ENCODE measurements around the gene ROR2.

ROR2 gene

DNA sequence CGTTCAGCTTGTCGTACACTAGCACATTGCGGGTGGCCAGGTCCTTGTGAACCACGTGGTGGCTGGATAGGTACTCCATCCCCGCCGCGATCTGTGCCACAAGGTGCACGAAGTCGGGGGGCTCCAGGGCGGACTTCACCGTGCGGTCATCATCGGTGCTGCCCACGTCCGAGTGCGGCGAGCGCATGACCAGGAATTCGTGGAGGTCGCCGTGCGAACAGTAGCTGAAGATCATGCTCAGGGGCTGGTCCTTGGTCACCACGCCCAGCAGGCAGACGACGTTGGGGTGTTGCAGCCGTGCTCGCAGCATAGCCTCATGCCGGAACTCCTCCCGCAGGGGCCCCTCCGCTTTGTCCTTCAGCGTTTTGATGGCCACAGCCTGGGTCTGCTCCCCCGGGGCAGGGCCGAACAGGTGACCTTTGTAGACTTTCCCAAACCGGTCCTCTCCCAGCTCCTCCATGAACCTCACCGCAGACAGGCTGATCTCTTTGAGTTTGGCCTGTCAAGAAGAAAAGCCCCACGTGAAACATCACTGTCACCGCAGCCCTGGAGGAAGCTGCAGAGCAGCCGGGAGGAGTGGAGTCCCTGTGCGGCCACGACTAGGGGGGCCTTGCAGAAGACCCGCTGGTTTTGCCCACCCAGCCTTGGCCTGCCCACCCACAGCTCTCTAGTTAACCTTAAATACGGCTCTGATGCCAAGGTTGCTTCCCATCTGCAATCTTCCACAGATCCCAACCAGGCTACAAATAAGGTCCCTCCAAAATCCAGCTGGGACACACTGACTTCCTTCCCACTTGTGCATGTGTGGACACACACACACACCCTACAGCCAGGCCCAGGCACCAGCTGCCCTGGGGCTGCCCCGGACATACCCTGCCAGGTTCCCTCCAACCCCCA lies 225.2 kb downstream of the ROR2 start:
- DNase-seq (ENCODE audit: extremely low read depth, low read depth), result no peak
- H3K4me3 ChIP-seq (replicated peaks; ENCODE audit: low read depth, low read length), result no peak overlapping the region
- TF ChIP-seq, protein P1, sequence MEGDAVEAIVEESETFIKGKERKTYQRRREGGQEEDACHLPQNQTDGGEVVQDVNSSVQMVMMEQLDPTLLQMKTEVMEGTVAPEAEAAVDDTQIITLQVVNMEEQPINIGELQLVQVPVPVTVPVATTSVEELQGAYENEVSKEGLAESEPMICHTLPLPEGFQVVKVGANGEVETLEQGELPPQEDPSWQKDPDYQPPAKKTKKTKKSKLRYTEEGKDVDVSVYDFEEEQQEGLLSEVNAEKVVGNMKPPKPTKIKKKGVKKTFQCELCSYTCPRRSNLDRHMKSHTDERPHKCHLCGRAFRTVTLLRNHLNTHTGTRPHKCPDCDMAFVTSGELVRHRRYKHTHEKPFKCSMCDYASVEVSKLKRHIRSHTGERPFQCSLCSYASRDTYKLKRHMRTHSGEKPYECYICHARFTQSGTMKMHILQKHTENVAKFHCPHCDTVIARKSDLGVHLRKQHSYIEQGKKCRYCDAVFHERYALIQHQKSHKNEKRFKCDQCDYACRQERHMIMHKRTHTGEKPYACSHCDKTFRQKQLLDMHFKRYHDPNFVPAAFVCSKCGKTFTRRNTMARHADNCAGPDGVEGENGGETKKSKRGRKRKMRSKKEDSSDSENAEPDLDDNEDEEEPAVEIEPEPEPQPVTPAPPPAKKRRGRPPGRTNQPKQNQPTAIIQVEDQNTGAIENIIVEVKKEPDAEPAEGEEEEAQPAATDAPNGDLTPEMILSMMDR (IDR thresholded peaks at IDR 0.05; ENCODE audit: low read depth, low read length, missing control alignments), result no peak

DNA sequence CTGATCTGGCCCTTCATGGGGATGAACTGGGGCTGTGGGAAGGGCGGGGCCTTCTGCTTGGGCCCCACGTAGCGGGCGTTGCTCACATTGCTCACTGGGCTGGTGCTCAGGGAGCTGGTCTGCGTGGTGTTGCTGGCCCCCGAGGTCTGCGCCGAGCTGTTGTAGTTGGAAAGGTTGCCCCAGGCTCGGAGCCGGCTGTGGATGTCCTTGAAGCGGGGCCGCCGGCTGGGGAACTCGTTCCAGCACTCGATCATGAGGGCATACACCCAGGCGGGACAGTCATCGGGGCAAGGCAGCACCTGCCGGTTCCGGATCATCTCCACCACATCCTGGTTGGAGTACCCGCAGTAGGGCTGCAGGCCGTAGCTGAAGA lies 226.0 kb downstream of the ROR2 start:
- DNase-seq (ENCODE audit: extremely low read depth, low read depth), result no peak
- no peak overlapping the region for H3K4me3 ChIP-seq (replicated peaks; ENCODE audit: low read depth, low read length)
- TF ChIP-seq, protein P1 (IDR thresholded peaks at IDR 0.05; ENCODE audit: low read depth, low read length, missing control alignments), result no peak

DNA sequence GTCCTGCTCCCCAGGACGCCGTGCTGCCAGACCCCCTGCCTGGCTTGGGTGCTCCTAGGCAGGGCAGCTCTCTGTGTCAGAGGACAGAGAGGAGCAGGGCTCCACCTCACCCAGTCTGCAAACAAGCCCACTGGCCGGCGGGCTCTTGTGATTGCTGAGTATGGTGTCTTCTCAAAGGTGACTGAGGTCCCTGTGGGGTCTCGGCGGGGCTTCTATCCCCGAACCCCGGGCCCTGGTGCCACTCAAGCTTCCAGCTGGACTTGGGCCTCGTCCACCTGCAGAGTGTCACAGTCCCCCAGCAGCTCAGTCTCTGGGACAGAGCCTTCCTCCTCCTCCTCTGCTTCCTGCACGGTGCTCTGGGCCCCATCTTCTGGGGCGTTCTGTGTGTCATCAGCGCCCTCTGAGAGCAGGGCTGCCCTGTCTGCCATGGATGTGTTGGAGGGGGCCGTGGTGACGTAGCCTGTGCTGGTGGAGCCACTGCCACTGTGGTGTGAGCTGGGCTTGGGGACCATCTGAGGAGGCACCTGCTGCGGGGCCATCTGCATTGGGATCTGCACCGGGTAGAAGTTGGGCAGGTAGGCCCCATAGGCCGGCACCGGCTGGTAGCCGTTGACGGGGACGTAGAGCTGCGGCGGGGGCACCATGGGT lies 226.5 kb downstream of the ROR2 start:
- DNase-seq (ENCODE audit: extremely low read depth, low read depth), result no peak
- TF ChIP-seq, protein P1 (IDR thresholded peaks at IDR 0.05; ENCODE audit: low read depth, low read length, missing control alignments), result no peak
- no peak overlapping the region for H3K4me3 ChIP-seq (replicated peaks; ENCODE audit: low read depth, low read length)

DNA sequence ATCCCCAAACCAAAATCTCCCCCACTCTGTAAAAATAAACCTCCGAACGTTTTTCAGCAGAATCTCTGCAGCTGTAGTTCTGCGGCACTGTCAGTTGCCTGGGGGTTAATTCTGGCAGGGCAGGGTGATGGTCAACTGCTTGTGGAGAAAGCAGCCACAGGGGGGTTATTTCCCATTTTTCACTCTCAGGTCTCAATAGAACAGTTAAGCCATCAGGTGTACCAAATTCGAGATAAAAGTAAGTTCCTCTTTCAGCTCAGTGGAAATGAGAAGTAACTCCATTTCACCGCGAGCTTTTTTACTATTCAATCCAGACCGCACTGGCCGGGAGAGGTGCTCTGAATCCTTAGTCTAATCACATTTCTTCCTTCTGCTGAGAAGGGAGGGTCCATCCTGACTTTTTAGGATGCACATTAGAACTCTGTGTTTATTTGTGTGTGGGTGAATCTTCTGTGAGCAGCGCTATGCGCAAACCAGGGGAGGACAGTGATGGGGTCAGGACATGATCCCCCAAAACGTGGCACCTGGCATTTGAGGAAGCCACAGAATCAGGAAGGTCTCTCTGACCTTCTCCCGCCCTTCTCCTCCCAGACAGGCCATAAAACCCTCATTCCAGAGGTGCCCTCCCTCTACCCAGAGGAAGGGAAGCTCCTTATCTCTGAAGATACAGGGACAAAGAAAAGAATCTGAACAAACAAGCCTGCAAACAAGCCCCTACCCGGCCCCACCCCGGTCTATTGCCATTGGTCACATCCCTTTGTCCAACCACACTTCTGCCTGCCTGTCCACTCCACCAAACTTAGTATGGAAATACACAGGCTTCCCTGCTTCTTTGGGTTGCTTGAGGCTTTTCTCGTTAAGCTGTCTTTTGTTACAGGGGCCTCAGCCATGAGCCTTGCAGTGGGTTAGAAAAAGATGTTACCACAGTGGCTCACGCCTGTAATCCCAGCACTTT lies 229.0 kb downstream of the ROR2 start:
- no peak overlapping the region for H3K4me3 ChIP-seq (replicated peaks; ENCODE audit: low read depth, low read length)
- no peak for DNase-seq (ENCODE audit: extremely low read depth, low read depth)
- TF ChIP-seq, protein P1 (IDR thresholded peaks at IDR 0.05; ENCODE audit: low read depth, low read length, missing control alignments), result no peak

DNA sequence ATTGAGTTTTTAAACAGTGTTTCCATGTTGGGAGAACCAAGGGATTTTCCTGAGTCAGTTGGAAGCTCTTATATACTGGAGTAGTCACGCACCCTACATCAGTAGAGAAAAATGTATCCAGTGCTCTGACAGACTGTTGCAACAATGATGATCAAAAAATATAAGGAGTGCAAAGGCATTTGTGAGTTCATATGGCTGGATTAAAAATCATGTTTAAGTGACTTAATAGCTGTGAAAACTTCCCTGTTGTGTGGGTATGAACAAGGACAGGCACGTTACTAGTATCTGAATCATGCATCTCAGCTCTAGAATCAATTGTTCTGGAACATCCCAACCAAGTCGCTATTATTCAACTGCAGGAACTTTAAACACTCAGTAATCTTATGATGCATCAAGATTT lies 229.7 kb downstream of the ROR2 start:
- TF ChIP-seq, protein P1 (IDR thresholded peaks at IDR 0.05; ENCODE audit: low read depth, low read length, missing control alignments), result no peak
- no peak overlapping the region for H3K4me3 ChIP-seq (replicated peaks; ENCODE audit: low read depth, low read length)
- no peak for DNase-seq (ENCODE audit: extremely low read depth, low read depth)

DNA sequence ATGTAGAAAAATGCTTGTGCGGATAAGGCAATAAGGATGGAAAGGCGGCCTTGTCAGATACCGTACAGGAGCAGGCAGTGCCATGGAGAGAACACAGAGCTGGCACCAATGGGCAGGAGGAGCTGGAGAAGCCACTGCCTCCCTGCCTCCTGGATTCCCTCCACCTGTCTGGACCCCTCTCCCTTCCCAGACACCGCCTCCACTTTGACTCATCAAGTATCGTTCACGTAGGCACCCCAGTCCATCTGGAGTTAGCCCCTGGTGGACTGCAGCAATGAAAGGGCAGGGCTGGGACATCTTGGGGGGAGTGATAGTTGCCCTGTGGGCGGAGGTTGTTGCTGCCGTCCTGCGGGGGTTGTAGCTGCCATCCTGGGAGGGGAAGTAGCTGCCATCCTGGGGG lies 232.0 kb downstream of the ROR2 start:
- TF ChIP-seq, protein P1 (IDR thresholded peaks at IDR 0.05; ENCODE audit: low read depth, low read length, missing control alignments), result no peak
- no peak overlapping the region for H3K4me3 ChIP-seq (replicated peaks; ENCODE audit: low read depth, low read length)
- DNase-seq (ENCODE audit: extremely low read depth, low read depth), result no peak

Data from HFF-Myc (cell line).